ENCODE data around the gene PLGLB2. TPM values are rescaled to one million over a fixed set of nuclear protein-coding genes. Genes with fewer than 3 reads are reported as not detected.

PLGLB2 gene
- total RNA-seq, 1 donor from 2014 or later, result 2.8 TPM

Other genes starting within 250 kb of the PLGLB2 start
- 4.7 and 7.7 TPM in 2 replicates for gene RGPD2, start 77.7 kb downstream of the PLGLB2 start, total RNA-seq

Measured in activated B cell treated with CpG ODN at 0.5 μM for 24 hours (primary cell).